ENCODE measurements around the gene CD2BP2. TPM values are rescaled to one million over a fixed set of nuclear protein-coding genes. Genes with fewer than 3 reads are reported as not detected.

The CD2BP2 gene
- total and polyA plus RNA-seq, 2 of the 8 experiments (the other 6 are each of a cell fraction or from before 2014, with no cell fraction given), result 22.4 to 55.3 TPM

- peak; percentile 30 for TF ChIP-seq ASH2L (IDR thresholded peaks at IDR 0.05; ENCODE audit: low read length)
- no peak for TF ChIP-seq SRF (IDR thresholded peaks at IDR 0.05; ENCODE audit: low read depth, low read length)
Observed at GRCh38 chr16:30355144-30355953, at the start of gene CD2BP2 (continued).

All from H1 (cell line).